GM19193 (cell line): ENCODE data around the gene CLDN16.

Experiments
- POLR2A ChIP-seq: IDR thresholded peaks from 4 replicates; pipeline ENCODE4 v1.6.1; 2011; ENCODE audit not compliant: insufficient read depth, insufficient read length; ENCODE audit errors: extremely low read depth

Gene CLDN16

GRCh38 chr3:190401963-190402362 is 14.0 kb downstream of the CLDN16 start:
- TF ChIP-seq POLR2A, result no peak

GRCh38 chr3:190404715-190405114 is 16.8 kb downstream of the CLDN16 start:
- no peak for TF ChIP-seq POLR2A

- no peak for TF ChIP-seq POLR2A
Measured at GRCh38 chr3:190414297-190414696, 26.3 kb downstream of the CLDN16 start.

GRCh38 chr3:190424108-190424477 is 36.1 kb downstream of the CLDN16 start:
- TF ChIP-seq POLR2A, result no peak

GRCh38 chr3:190424478-190425439 is 36.8 kb downstream of the CLDN16 start:
- no peak for TF ChIP-seq POLR2A

GRCh38 chr3:190425833-190426232 is 37.9 kb downstream of the CLDN16 start:
- no peak for TF ChIP-seq POLR2A

GRCh38 chr3:190426806-190427507 is 39.0 kb downstream of the CLDN16 start:
- TF ChIP-seq POLR2A, result no peak

GRCh38 chr3:190429681-190430080 is 41.7 kb downstream of the CLDN16 start:
- TF ChIP-seq POLR2A, result no peak

GRCh38 chr3:190430906-190431305 is 42.9 kb downstream of the CLDN16 start:
- no peak for TF ChIP-seq POLR2A

GRCh38 chr3:190432216-190432615 is 44.3 kb downstream of the CLDN16 start:
- no peak for TF ChIP-seq POLR2A

GRCh38 chr3:190433626-190434025 is 45.7 kb downstream of the CLDN16 start:
- no peak for TF ChIP-seq POLR2A

- no peak for TF ChIP-seq POLR2A
Measured at GRCh38 chr3:190435618-190436017, 47.7 kb downstream of the CLDN16 start.

- TF ChIP-seq POLR2A, result no peak
Measured at GRCh38 chr3:190436331-190436730, 48.4 kb downstream of the CLDN16 start.

GRCh38 chr3:190442240-190442639 is 54.3 kb downstream of the CLDN16 start:
- no peak for TF ChIP-seq POLR2A

- TF ChIP-seq POLR2A, result no peak
Measured at GRCh38 chr3:190443257-190443656, 55.3 kb downstream of the CLDN16 start.

GRCh38 chr3:190444006-190444405 is 56.0 kb downstream of the CLDN16 start:
- TF ChIP-seq POLR2A, result no peak

GRCh38 chr3:190444576-190445145 is 56.7 kb downstream of the CLDN16 start:
- no peak for TF ChIP-seq POLR2A
